HS-5 (cell line): ENCODE data around the gene AMD1.
A peak's percentile ranks its signal among the peaks of the same experiment; 100 is the strongest.

ENCODE experiments used
- DNase-seq: peaks from one replicate; pipeline ENCODE4 v3.0.0-alpha.2; 2012; ENCODE audit warnings: low read depth

The AMD1 gene

GRCh38 chr6:110939429-110940200 is 65.0 kb downstream of the AMD1 start:
- no peak for DNase-seq

DNA sequence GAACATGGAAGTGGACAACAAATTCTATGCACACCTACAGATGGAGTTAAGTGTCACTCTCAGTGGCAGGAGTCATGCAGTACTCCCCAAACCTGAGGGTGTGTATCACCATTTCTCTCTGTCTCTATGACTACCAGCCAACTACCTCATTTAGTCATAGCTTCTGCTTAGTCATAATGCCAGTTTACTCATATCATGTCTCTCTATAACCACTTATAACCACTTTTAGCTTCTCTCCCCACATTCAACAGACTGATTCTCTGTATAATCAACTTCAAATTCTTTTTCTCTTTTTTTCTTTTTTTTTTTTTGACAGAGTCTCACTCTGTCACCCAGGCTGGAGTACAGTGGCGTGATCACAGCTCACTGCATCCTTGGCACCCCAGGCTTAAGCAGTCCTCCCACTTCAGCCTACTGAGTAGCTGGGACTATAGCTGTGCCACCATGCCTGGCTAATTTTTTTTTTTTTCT is 70.1 kb downstream of the AMD1 start:
- DNase-seq = peak; percentile 89
